AG10803 (cell line): ENCODE results near the gene ADCY10.
A peak's percentile ranks its signal among the peaks of the same experiment; 100 is the strongest.

ENCODE experiments used
- DNase-seq: peaks from one replicate; pipeline ENCODE4 v3.0.0; 2010; ENCODE audit warnings: low read depth
- H3K4me3 ChIP-seq: 2 replicates; pipeline ENCODE4 v1.5.1; 2011; ENCODE audit warnings: mild to moderate bottlenecking, low read length, control low read depth
- CTCF ChIP-seq: conservative IDR thresholded peaks from 2 replicates; pipeline ENCODE4 v1.5.1; 2011; ENCODE audit warnings: mild to moderate bottlenecking, low read length, control low read depth, inconsistent platforms

Gene ADCY10

GRCh38 chr1:167924543-167925231, 10.8 kb upstream of the ADCY10 start:
- DNase-seq, result no peak
- no peak for TF ChIP-seq CTCF
- no peak overlapping the region for H3K4me3 ChIP-seq

DNA sequence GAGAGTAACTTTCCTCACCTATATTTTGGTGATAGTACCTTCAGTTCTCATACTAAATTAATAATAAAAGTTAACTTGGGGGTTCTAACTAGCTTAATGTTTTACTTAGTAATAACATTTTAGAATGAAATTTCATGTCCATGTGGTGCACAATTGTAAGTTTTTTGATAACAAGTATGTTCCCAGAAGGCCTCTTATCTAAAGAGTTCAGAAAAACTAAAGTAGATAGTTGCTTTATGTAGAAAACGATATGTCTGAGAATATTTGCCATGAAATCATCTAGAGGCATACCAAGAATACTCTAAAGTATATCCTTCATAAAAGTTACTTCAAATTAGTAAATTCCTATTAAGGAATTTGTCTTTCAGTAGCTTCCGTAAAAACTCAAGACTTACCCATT, 10.2 kb upstream of the ADCY10 start:
- H3K4me3 ChIP-seq, result no peak overlapping the region
- no peak for DNase-seq
- TF ChIP-seq CTCF, result no peak

DNA sequence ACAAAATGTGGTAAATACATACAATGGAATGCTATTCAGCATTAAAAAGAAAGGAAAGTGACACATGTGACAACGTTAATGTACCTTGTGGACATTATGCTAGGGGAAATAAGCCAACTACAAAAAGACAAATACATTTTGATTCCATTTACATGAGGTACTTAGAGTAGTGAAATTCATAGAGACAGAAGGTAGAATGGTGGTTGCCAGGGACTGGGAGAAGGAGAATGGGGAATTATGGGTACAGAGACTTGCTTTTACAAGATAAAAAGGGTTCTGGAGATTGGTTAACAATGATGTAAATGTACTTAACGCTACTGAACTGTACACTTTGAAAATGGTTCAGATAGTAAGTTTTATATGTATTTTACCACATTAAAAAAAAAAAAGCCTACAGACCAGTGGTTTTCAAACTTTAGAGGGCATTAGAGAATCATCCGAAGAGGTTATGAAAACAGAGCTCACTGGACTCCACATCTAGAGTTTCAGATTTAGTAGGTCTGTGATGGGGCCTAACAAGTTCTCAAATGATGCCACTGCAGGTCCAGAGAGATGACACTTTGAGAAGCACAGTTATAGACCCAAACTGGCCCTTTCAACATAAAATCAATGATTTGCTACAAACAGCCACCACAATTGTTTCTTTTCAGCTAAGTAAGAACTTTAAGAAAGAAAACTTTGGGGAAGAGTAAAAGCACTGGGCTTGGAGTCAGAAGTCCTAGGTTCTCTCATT, 9.6 kb upstream of the ADCY10 start:
- no peak for DNase-seq
- no peak for TF ChIP-seq CTCF
- H3K4me3 ChIP-seq, result no peak overlapping the region

DNA sequence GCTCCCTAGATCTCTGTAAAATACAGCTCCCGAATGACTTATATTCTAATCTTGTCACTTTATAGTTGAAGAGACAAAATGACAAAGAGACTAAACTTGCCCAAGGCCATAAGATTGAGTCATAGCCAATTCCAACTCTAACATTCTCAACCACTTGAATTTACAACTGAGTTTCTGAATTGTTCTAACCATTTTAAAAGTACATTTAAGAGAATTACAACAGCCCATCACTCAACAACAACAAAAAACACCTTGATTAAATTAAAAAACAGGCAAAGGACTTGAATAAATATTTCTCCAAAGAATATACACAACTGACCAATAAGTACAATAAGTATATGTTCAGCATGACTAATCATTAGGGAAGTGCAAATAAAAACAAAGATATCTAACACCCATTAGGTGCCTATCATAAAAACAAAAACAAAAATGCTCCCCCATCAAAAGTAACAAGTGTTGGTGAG, 8.7 kb upstream of the ADCY10 start:
- no peak for DNase-seq
- no peak overlapping the region for H3K4me3 ChIP-seq
- TF ChIP-seq CTCF, result no peak

GRCh38 chr1:167922023-167922422, 8.1 kb upstream of the ADCY10 start:
- no peak for TF ChIP-seq CTCF
- H3K4me3 ChIP-seq, result no peak overlapping the region
- DNase-seq, result peak; percentile 49

DNA sequence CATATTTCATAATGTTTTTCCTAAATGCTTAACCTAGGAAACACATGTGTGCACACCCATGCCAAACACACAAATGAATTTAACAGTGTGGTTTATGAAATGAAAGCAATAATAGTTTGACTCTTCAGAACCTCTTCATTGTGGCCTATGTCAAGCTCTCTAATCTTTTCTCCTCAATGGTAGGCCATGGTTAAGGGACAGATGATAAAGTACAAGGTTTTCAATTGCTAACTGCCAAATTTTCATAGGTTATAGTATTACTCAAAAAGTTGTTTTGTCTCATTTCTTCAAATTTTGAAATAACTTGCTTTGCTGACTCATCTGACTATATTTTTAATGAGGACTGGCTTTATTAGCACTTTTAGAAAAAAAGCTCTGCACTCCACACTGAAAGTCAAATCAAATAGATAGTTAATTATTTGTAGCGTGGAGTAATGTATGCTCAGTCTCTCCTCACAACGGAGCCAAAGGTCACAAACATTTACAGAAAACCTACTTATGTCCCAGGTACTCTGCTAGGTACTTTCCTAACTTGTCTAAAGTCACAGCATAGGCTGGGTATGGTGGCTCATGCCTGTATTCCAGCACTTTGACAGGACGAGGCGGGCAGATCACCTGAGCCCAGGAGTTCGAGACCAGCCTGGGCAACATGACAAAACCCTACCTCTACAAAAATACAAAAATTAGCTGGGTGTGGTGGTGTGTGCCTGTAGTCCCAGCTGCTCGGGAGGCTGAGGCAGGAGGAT, 3.0 kb upstream of the ADCY10 start:
- no peak for DNase-seq
- H3K4me3 ChIP-seq, result no peak overlapping the region
- TF ChIP-seq CTCF, result no peak
